C4-2B (cell line): ENCODE measurements around the gene CADPS2.
A peak's percentile ranks its signal among the peaks of the same experiment; 100 is the strongest.

Source experiments
- H3K27ac ChIP-seq: fragments of 450-650 bp; 2 replicates; pipeline ENCODE4 v1.5.1; 2017
- ZFX ChIP-seq: fragments of 450-650 bp; IDR thresholded peaks from 2 replicates; pipeline ENCODE4 v1.6.1; 2017
- TF ChIP-seq, protein P1 (sequence below): fragments of 450-650 bp; conservative IDR thresholded peaks from 2 replicates; pipeline ENCODE4 v1.5.1; 2017; ENCODE audit warnings: mild to moderate bottlenecking

CADPS2 gene

GRCh38 chr7:122896509-122896908 is 10.2 kb upstream of the CADPS2 start:
- TF ChIP-seq ZFX: no peak
- TF ChIP-seq, protein P1, sequence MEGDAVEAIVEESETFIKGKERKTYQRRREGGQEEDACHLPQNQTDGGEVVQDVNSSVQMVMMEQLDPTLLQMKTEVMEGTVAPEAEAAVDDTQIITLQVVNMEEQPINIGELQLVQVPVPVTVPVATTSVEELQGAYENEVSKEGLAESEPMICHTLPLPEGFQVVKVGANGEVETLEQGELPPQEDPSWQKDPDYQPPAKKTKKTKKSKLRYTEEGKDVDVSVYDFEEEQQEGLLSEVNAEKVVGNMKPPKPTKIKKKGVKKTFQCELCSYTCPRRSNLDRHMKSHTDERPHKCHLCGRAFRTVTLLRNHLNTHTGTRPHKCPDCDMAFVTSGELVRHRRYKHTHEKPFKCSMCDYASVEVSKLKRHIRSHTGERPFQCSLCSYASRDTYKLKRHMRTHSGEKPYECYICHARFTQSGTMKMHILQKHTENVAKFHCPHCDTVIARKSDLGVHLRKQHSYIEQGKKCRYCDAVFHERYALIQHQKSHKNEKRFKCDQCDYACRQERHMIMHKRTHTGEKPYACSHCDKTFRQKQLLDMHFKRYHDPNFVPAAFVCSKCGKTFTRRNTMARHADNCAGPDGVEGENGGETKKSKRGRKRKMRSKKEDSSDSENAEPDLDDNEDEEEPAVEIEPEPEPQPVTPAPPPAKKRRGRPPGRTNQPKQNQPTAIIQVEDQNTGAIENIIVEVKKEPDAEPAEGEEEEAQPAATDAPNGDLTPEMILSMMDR: peak; percentile 42
- H3K27ac ChIP-seq: no peak overlapping the region

DNA sequence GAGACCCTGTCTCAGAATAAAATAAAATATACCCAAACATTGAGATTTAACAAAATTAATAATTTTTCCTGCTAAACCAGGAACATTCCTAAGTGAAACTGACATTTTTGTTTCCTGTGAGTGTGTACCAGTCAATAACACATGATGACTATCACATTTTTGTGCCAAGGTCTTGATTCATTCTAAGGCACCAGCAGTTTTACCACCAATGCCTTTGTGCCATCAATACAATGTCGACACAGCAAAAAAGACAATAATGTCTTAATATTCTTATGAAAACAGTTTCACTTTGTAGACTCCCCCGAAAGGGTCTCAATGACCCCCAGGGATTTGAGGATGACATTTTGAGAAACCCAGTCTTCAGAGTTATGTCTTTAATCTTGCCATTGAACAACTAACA is 7.2 kb upstream of the CADPS2 start:
- no peak overlapping the region for H3K27ac ChIP-seq

DNA sequence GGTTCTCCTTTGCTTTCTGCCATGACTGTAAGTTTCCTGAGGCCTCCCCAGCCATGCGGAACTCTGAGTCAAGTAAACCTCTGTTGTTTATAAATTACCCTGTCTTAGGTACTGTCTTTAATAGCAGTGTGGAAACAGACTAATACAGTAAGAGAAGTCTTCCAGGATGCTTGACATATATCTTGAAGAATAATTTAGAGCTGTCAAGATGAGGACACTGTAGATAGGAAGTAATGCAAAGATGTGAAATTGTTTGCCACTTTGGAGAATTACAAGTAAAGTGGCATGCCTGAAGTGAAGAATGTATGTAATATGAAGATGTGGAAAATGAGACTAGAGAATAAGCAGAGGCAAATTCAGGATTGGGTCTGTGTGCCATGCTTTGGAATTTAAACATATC is 2.9 kb upstream of the CADPS2 start:
- H3K27ac ChIP-seq: no peak overlapping the region

More for the DNA sequence above, 7.2 kb upstream of the CADPS2 start:
- no peak for TF ChIP-seq ZFX
- TF ChIP-seq, protein P1: no peak

DNA sequence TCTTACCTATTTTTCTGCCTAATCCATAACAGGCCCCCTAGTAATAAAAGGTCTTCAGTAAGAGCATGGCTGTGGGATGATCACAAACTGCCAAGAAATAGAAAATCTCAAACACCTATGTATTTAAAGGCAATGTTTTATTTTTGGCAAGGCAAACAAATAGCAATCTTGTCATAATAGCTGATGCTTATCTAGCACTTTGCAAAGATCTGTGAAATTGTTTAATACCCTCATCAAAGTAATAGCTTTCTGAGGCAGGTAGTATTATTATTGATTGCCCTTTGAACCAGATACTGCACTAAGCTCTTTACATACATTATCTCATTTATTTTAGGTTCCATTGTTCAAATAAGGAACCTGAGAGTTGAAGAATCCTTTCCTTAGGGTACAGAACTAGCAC is 1.6 kb upstream of the CADPS2 start:
- no peak overlapping the region for H3K27ac ChIP-seq
- TF ChIP-seq ZFX: no peak
- TF ChIP-seq, protein P1: no peak

More for the DNA sequence above, 2.9 kb upstream of the CADPS2 start:
- TF ChIP-seq, protein P1: no peak
- no peak for TF ChIP-seq ZFX

DNA sequence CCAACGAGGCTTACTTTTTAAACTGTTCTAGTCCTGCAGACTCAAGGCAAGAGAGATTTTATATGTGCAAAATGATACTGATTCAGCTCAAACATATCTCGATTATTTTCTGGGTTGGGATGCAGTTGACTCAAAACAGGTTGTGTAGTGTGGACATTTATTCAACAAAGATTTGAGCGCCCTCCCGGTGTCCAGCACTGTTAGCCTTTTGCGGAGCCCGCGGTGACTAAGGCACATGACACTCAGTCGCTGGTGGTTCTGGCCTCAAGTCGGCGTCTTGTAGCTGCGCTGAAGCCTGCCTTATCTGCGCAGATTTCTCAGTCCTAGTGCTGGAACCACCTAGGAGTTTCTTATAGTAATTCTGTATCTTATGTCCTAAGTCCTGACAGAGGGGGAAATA is 938 bp upstream of the CADPS2 start:
- TF ChIP-seq, protein P1: no peak; the same call in 1 of the 2 replicates
- no peak for TF ChIP-seq ZFX
- peak overlapping the region; percentile 77 for H3K27ac ChIP-seq

- H3K27ac ChIP-seq: peak overlapping the region; percentile 77
- TF ChIP-seq, protein P1: peak; percentile 24
- no peak for TF ChIP-seq ZFX
Measured at GRCh38 chr7:122885583-122886356, 490 bp downstream of the CADPS2 start.

GRCh38 chr7:122884186-122884585 is 2.1 kb downstream of the CADPS2 start:
- no peak overlapping the region for H3K27ac ChIP-seq
- TF ChIP-seq, protein P1: no peak
- no peak for TF ChIP-seq ZFX
